HEK293T (cell line): ENCODE data around the gene DMTF1.
"Not testable (repeated sequence)": the region's sequence is repeated elsewhere in the genome, so short reads cannot be mapped to it uniquely, and the experiment has no call there.

ENCODE experiments used
- CTCF ChIA-PET: fragments of 350-600 bp; formaldehyde crosslinking; extraction: SDS; loops from one replicate; lab custom pipeline; 2021; ENCODE audit warnings: antibody characterized with exemption, inconsistent platforms; lab: Yijun Ruan, JAX
- POLR2A ChIA-PET: fragments of 350-600 bp; formaldehyde crosslinking; extraction: SDS; loops from one replicate; lab custom pipeline; 2020; ENCODE audit warnings: antibody characterized with exemption, inconsistent platforms; lab: Yijun Ruan, JAX
- DNase-seq: peaks from one replicate; pipeline ENCODE4 v3.0.0; 2012; ENCODE audit warnings: mixed read lengths; ENCODE audit errors: extremely low spot score
- ARNT ChIP-seq: fragments of 450-650 bp; IDR thresholded peaks from 2 replicates; pipeline ENCODE4 v1.6.1; 2017; ENCODE audit warnings: mild to moderate bottlenecking
- BHLHE40 ChIP-seq: fragments of 450-650 bp; IDR thresholded peaks from 2 replicates; pipeline ENCODE4 v1.6.1; 2016; ENCODE audit warnings: mild to moderate bottlenecking, moderate library complexity, borderline replicate concordance
- CTBP1 ChIP-seq: fragments of 450-650 bp; IDR thresholded peaks from 2 replicates; pipeline ENCODE4 v1.6.1; 2016; ENCODE audit warnings: borderline replicate concordance
- ELF4 ChIP-seq: fragments of 450-650 bp; IDR thresholded peaks from 2 replicates; pipeline ENCODE4 v1.6.1; 2017; ENCODE audit warnings: antibody characterized with exemption
- FOXA1 ChIP-seq: fragments of 450-650 bp; IDR thresholded peaks from 2 replicates; pipeline ENCODE4 v1.6.1; 2016; ENCODE audit warnings: mild to moderate bottlenecking
- FOXK2 ChIP-seq: fragments of 450-650 bp; IDR thresholded peaks from 2 replicates; pipeline ENCODE4 v1.6.1; 2016; ENCODE audit warnings: mild to moderate bottlenecking
- FOXM1 ChIP-seq: fragments of 450-650 bp; IDR thresholded peaks from 2 replicates; pipeline ENCODE4 v1.6.1; 2017; ENCODE audit warnings: mild to moderate bottlenecking, borderline replicate concordance
- HDGF ChIP-seq: fragments of 450-650 bp; IDR thresholded peaks from 2 replicates; pipeline ENCODE4 v1.6.1; 2017; ENCODE audit warnings: antibody characterized with exemption, borderline replicate concordance
- L3MBTL2 ChIP-seq: fragments of 450-650 bp; conservative IDR thresholded peaks from 2 replicates; pipeline ENCODE4 v1.6.1; 2016; ENCODE audit warnings: mild to moderate bottlenecking
- LEF1 ChIP-seq: fragments of 450-650 bp; IDR thresholded peaks from 2 replicates; pipeline ENCODE4 v1.6.1; 2017; ENCODE audit warnings: mild to moderate bottlenecking, borderline replicate concordance
- NFRKB ChIP-seq: fragments of 450-650 bp; IDR thresholded peaks from 2 replicates; pipeline ENCODE4 v1.6.1; 2016; ENCODE audit warnings: mild to moderate bottlenecking, moderate library complexity
- PKNOX1 ChIP-seq: fragments of 450-650 bp; IDR thresholded peaks from 2 replicates; pipeline ENCODE4 v1.6.1; 2016
- SP1 ChIP-seq: fragments of 450-650 bp; IDR thresholded peaks from 2 replicates; pipeline ENCODE4 v1.6.1; 2017
- SUZ12 ChIP-seq: fragments of 450-650 bp; IDR thresholded peaks from 2 replicates; pipeline ENCODE4 v1.6.1; 2016; ENCODE audit warnings: mild to moderate bottlenecking
- TARDBP ChIP-seq: fragments of 450-650 bp; IDR thresholded peaks from 2 replicates; pipeline ENCODE4 v1.6.1; 2016
- ZNF384 ChIP-seq: fragments of 450-650 bp; IDR thresholded peaks from 2 replicates; pipeline ENCODE4 v1.6.1; 2016

Gene DMTF1

GRCh38 chr7:87225696-87226095 is 73.4 kb downstream of the DMTF1 start:
- DNase-seq, result no peak
- no peak for TF ChIP-seq ELF4
- TF ChIP-seq ZNF384, result no peak
- TF ChIP-seq SUZ12, result no peak
- TF ChIP-seq HDGF, result no peak
- TF ChIP-seq FOXK2, result no peak
- TF ChIP-seq FOXA1, result no peak
- TF ChIP-seq NFRKB, result no peak
- TF ChIP-seq ARNT, result no peak
- TF ChIP-seq CTBP1, result no peak
- TF ChIP-seq LEF1, result no peak
- no peak for TF ChIP-seq TARDBP
- no peak for TF ChIP-seq L3MBTL2
- TF ChIP-seq BHLHE40, result no peak
- TF ChIP-seq SP1, result no peak
- no peak for TF ChIP-seq FOXM1
- no peak for TF ChIP-seq PKNOX1
- ChIA-PET CTCF (no interaction called here), POLR2A (no interaction called here)

- CTCF ChIA-PET, result no interaction called here
- DNase-seq, result no peak
- POLR2A ChIA-PET, result no interaction called here
- TF ChIP-seq FOXA1, result no peak
- TF ChIP-seq CTBP1, result no peak
- no peak for TF ChIP-seq L3MBTL2
- TF ChIP-seq PKNOX1, result no peak
- TF ChIP-seq ELF4, result no peak
- no peak for TF ChIP-seq ARNT
- no peak for TF ChIP-seq LEF1
- no peak for TF ChIP-seq NFRKB
- no peak for TF ChIP-seq TARDBP
- TF ChIP-seq ZNF384, result no peak
- no peak for TF ChIP-seq SUZ12
- TF ChIP-seq FOXK2, result no peak
- no peak for TF ChIP-seq FOXM1
- no peak for TF ChIP-seq BHLHE40
- no peak for TF ChIP-seq HDGF
Measured at GRCh38 chr7:87226495-87226894, 74.2 kb downstream of the DMTF1 start.

DNA sequence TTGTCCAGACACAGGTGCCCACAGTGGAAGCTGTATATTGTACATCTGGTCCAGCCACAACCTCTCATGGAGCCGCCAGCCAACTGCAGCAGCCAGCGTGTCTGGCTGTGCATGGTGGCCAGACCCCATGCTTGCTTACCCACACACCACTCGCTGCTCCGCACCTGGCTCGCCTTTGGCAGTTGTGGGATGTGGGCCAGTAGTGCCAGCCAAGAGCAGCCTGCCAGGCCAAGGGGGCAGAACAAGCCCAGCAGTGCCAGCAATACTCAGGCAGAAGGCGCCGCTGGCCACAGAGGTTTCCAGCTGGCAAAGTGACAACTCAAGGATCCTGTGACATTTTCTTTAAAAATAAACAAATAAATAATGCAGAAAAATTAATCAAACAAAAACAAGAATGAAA is 79.0 kb downstream of the DMTF1 start:
- TF ChIP-seq SUZ12 (no peak), FOXA1 (no peak), TARDBP (no peak), ARNT (no peak), L3MBTL2 (no peak), SP1 (no peak), CTBP1 (no peak)
- ChIA-PET CTCF (no interaction called here), POLR2A (no interaction called here)
- no peak for DNase-seq

GRCh38 chr7:87231711-87232110 is 79.5 kb downstream of the DMTF1 start:
- ChIA-PET POLR2A (no interaction called here), CTCF (no interaction called here)
- TF ChIP-seq L3MBTL2 (no peak), ELF4 (no peak), PKNOX1 (no peak), CTBP1 (no peak), FOXK2 (no peak), LEF1 (no peak)
- no peak for DNase-seq

DNA sequence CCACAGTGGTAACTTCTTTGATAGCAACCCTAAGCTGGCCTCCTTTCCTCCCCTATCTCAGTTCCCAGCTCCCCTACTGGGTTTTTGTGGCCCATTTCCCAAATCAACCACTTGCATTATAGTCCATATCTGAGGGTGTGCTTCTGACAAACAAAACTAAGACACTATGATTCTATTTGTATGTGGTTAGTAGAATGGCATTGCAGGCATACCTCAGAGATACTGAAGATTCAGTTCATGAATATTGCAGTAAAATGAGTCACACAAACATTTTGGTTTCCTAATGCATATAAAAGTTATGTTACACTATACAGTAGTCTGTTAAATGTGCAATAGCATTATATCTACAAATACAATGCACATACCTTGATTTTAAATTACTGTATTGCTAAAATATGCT is 82.7 kb downstream of the DMTF1 start:
- POLR2A ChIA-PET, result no interaction called here
- no peak for DNase-seq

DNA sequence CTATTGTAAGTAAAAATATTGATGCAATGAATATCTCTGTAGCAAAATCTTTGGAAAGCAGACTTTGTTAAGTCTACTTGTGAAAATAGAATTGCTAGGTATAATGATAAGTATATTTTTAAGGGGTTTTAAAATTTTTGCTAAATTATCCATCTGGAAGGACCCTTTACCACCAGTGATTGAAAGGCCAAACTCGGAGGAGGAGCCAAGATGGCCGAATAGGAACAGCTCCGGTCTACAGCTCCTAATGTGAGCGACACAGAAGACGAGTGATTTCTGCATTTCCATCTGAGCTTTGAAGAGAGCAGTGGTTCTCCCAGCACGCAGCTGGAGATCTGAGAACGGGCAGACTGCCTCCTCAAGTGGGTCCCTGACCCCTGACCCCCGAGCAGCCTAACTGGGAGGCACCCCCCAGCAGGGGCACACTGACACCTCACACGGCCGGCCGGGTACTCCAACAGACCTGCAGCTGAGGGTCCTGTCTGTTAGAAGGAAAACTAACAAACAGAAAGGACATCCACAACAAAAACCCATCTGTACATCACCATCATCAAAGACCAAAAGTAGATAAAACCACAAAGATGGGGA is 86.3 kb downstream of the DMTF1 start:
- CTCF ChIA-PET, result not testable (repeated sequence)
- POLR2A ChIA-PET, result interaction anchor here (0.9 kb wide), 1 partner anchor 19 kb away, joined by 3 read pairs; the partner anchor contains the start of gene TMEM243

More for the DNA sequence above, 82.7 kb downstream of the DMTF1 start:
- no peak for TF ChIP-seq CTBP1
- TF ChIP-seq BHLHE40, result no peak
- TF ChIP-seq SUZ12, result no peak
- TF ChIP-seq FOXM1, result no peak
- CTCF ChIA-PET, result no interaction called here

DNA sequence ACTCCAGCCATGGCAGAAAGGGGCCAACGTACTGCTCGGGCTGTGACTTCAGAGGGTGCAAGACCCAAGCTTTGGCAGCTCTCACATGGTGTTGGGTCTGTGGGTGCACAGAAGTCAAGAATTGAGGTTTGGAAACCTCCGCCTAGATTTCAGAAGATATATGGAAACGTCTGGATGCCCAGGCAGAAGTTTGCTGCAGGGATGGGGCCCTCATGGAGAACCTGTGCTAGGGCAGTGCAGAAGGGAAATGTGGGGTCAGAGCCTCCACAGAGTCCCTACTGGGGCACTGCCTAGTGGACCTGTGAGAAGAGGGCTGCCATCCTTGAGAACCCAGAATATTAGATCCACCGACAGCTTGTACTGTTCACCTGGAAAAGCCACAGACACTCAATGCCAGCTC is 93.4 kb downstream of the DMTF1 start:
- DNase-seq, POLR2A ChIA-PET, CTCF ChIA-PET: not testable (repeated sequence)

More for the DNA sequence above, 86.3 kb downstream of the DMTF1 start:
- DNase-seq, result not testable (repeated sequence)
